GM23338 (cell line): ENCODE data around the gene FETUB. TPM values are rescaled to one million over a fixed set of nuclear protein-coding genes. Genes with fewer than 3 reads are reported as not detected.

ENCODE experiments used
- ATAC-seq: fragments of 200-7000 bp; cut with Tn5 transposase; 3 replicates; pipeline ENCODE4 v1.9.1; 2020
- DNase-seq: peaks from one replicate; pipeline ENCODE4 v3.0.0-alpha.2; 2015; ENCODE audit warnings: low spot score
- H2AFZ ChIP-seq: fragments of 200-600 bp; sonication (generic); 2 replicates; pipeline ENCODE4 v1.8.0; 2016; ENCODE audit warnings: antibody characterized with exemption, mild to moderate bottlenecking, moderate library complexity
- H3F3A ChIP-seq: fragments of 200-600 bp; sonication (generic); replicated peaks from 2 replicates; pipeline ENCODE4 v1.8.0; 2017; ENCODE audit warnings: antibody characterized with exemption, mixed run types, low read depth
- H3K27ac ChIP-seq: fragments of 200-600 bp; sonication (generic); 2 replicates; pipeline ENCODE4 v1.6.1; 2016; ENCODE audit warnings: low read depth
- H3K27me3 ChIP-seq: fragments of 200-600 bp; sonication (generic); 2 replicates; pipeline ENCODE4 v1.8.0; 2016; ENCODE audit warnings: mild to moderate bottlenecking, mixed run types, moderate library complexity; ENCODE audit not compliant: insufficient read depth
- H3K36me3 ChIP-seq: fragments of 200-600 bp; sonication (generic); 2 replicates; pipeline ENCODE4 v1.8.0; 2016; ENCODE audit warnings: mild to moderate bottlenecking; ENCODE audit not compliant: insufficient read depth
- H3K4me1 ChIP-seq: fragments of 200-600 bp; sonication (generic); 2 replicates; pipeline ENCODE4 v1.8.0; 2016; ENCODE audit warnings: mild to moderate bottlenecking, moderate library complexity; ENCODE audit not compliant: insufficient read depth
- H3K4me2 ChIP-seq: fragments of 200-600 bp; sonication (generic); 2 replicates; pipeline ENCODE4 v1.7.1; 2017; ENCODE audit warnings: mixed run types
- H3K4me3 ChIP-seq: fragments of 200-600 bp; sonication (generic); 2 replicates; pipeline ENCODE4 v1.6.1; 2016; ENCODE audit warnings: mixed run types
- H3K79me2 ChIP-seq: fragments of 200-600 bp; sonication (generic); replicated peaks from 2 replicates; pipeline ENCODE4 v1.8.0; 2017; ENCODE audit warnings: mild to moderate bottlenecking; ENCODE audit not compliant: insufficient read depth
- H3K9me2 ChIP-seq: fragments of 200-600 bp; sonication (generic); 2 replicates; pipeline ENCODE4 v1.8.0; 2017; ENCODE audit not compliant: insufficient read depth
- H4K20me1 ChIP-seq: fragments of 200-600 bp; sonication (generic); replicated peaks from 2 replicates; pipeline ENCODE4 v1.8.0; 2017; ENCODE audit warnings: mild to moderate bottlenecking; ENCODE audit not compliant: insufficient read depth
- H3K27ac Mint-ChIP-seq: 2 replicates; pipeline ENCODE4 v1.8.0; 2020; ENCODE audit warnings: inconsistent platforms, mild to moderate bottlenecking, moderate library complexity, mixed read lengths
- H3K27me3 Mint-ChIP-seq: 3 replicates; pipeline ENCODE4 v1.8.0; 2022; ENCODE audit warnings: low read depth, mild to moderate bottlenecking, moderate library complexity, mixed read lengths, inconsistent platforms; ENCODE audit not compliant: insufficient read depth, poor library complexity
- H3K36me3 Mint-ChIP-seq: 3 replicates; pipeline ENCODE4 v1.8.0; 2021; ENCODE audit warnings: low read depth, mild to moderate bottlenecking, inconsistent platforms, moderate library complexity, mixed read lengths
- H3K4me1 Mint-ChIP-seq: 3 replicates; pipeline ENCODE4 v1.8.0; 2020; ENCODE audit warnings: mild to moderate bottlenecking, inconsistent platforms, mixed read lengths
- H3K4me3 Mint-ChIP-seq: 3 replicates; pipeline ENCODE4 v1.8.0; 2021; ENCODE audit warnings: moderate library complexity, mild to moderate bottlenecking, inconsistent platforms, mixed read lengths
- H3K9me3 Mint-ChIP-seq: 3 replicates; pipeline ENCODE4 v1.8.0; 2020; ENCODE audit warnings: moderate library complexity, mild to moderate bottlenecking, inconsistent platforms, mixed read lengths
- CREB1 ChIP-seq: fragments of 250-450 bp; sonication (Bioruptor Pico); IDR thresholded peaks from 2 replicates; pipeline ENCODE4 v1.5.0; 2020; ENCODE audit warnings: low read depth, mild to moderate bottlenecking, moderate library complexity
- CTCF ChIP-seq, 2 experiments: fragments of 200-600 bp in 1 of 2; sonication (generic) in 1 of 2; conservative IDR thresholded peaks; 2 replicates each; pipeline versions ENCODE4 v1.5.1 to v1.6.1; 2016 to 2017; ENCODE audit warnings: antibody characterized with exemption in 2 of 2, low read depth in 2 of 2, mild to moderate bottlenecking in 2 of 2, moderate library complexity in 1 of 2
- ETS1 ChIP-seq: IDR thresholded peaks from 2 replicates; pipeline ENCODE4 v1.6.1; 2016; ENCODE audit warnings: antibody characterized with exemption
- EZH2 ChIP-seq: fragments of 200-600 bp; sonication (generic); IDR thresholded peaks from one replicate; pipeline ENCODE4 v1.8.0; 2017; ENCODE audit warnings: antibody characterized with exemption, mild to moderate bottlenecking, low read depth; ENCODE audit not compliant: unreplicated experiment
- EZH2phosphoT487 ChIP-seq: fragments of 200-600 bp; sonication (generic); IDR thresholded peaks from one replicate; pipeline ENCODE4 v1.8.1; 2018; ENCODE audit warnings: antibody characterized with exemption; ENCODE audit not compliant: unreplicated experiment
- JUNB ChIP-seq: IDR thresholded peaks from one replicate; pipeline ENCODE4 v1.6.1; 2016; ENCODE audit warnings: antibody characterized with exemption; ENCODE audit not compliant: unreplicated experiment
- NANOG ChIP-seq: IDR thresholded peaks from 2 replicates; pipeline ENCODE4 v1.6.1; 2016; ENCODE audit warnings: antibody characterized with exemption, borderline replicate concordance
- POLR2AphosphoS5 ChIP-seq: IDR thresholded peaks from 2 replicates; pipeline ENCODE4 v1.6.1; 2016; ENCODE audit warnings: antibody characterized with exemption, low read depth
- REST ChIP-seq: IDR thresholded peaks from one replicate; pipeline ENCODE4 v1.6.1; 2018; ENCODE audit warnings: antibody characterized with exemption; ENCODE audit not compliant: unreplicated experiment
- STAT1 ChIP-seq: IDR thresholded peaks from one replicate; pipeline ENCODE4 v1.6.1; 2016; ENCODE audit warnings: antibody characterized with exemption; ENCODE audit not compliant: unreplicated experiment
- ZNF114 ChIP-seq: fragments of 250-450 bp; sonication (Bioruptor Pico); IDR thresholded peaks from 2 replicates; pipeline ENCODE4 v1.5.0; 2020; ENCODE audit warnings: mild to moderate bottlenecking, moderate library complexity
- ZNF331 ChIP-seq: fragments of 250-450 bp; sonication (Bioruptor Pico); IDR thresholded peaks from 2 replicates; pipeline ENCODE4 v1.5.0; 2020; ENCODE audit warnings: low read depth, mild to moderate bottlenecking, moderate library complexity
- ZNF462 ChIP-seq: fragments of 250-450 bp; sonication (Bioruptor Pico); IDR thresholded peaks from 2 replicates; pipeline ENCODE4 v1.5.0; 2020; ENCODE audit warnings: mild to moderate bottlenecking, moderate library complexity
- polyA plus RNA-seq: library from polyadenylated mRNA; unstranded; fragments of >200 nt; fragmentation: Nextera tagmentation; extraction: Ambion mirVana; gene quantifications from 2 replicates; pipeline ENCODE4 v1.2.1, GENCODE V29; 2016
- total RNA-seq: library from RNA; depleted of rRNA; stranded (reverse); fragments of >200 nt; shearing (Covaris generic); gene quantifications from 2 replicates; pipeline ENCODE4 v1.2.3, GENCODE V29; 2014

Gene FETUB
- total and polyA plus RNA-seq, 2 experiments from 2014 or later, result 0.26 TPM; not detected in 1

GRCh38 chr3:186648851-186649250, 8.7 kb downstream of the FETUB start:
- Histone ChIP-seq H4K20me1 (no peaks in the 10 kb centered on the region), H3K36me3 (no peaks in the 10 kb centered on the region; the same call in 1 of the 2 replicates), H3K79me2 (no peaks in the 10 kb centered on the region), H3K4me2 (no peak overlapping the region), H2AFZ (0 out of 2 replicates have a peak overlapping the region, but pooled peaks have one; percentile 53), H3K9me2 (no peaks in the 10 kb centered on the region; the same call in 1 of the 2 replicates), H3K27ac (no peak overlapping the region), H3K4me1 (peaks cover 4% of the 10 kb centered on the region; the same call in 1 of the 2 replicates), H3F3A (no peaks in the 10 kb centered on the region), H3K4me3 (no peak overlapping the region), H3K27me3 (no peaks in the 10 kb centered on the region)
- H3K27me3 Mint-ChIP-seq, result peaks cover 4% of the 10 kb centered on the region
- H3K27ac Mint-ChIP-seq, result no peak overlapping the region
- no peak for DNase-seq
- H3K4me1 Mint-ChIP-seq, result peaks cover 6% of the 10 kb centered on the region; the same call in 2 of the 3 replicates
- H3K4me3 Mint-ChIP-seq, result no peak overlapping the region
- no peak for TF ChIP-seq ETS1
- no peak for TF ChIP-seq STAT1
- TF ChIP-seq NANOG, result no peak
- no peak for TF ChIP-seq POLR2AphosphoS5
- no peak for TF ChIP-seq EZH2
- no peak for TF ChIP-seq ZNF331
- no peak for TF ChIP-seq EZH2phosphoT487
- no peak for TF ChIP-seq REST
- TF ChIP-seq ZNF462 (CRISPR knock-in tag), result no peak
- TF ChIP-seq JUNB, result no peak
- TF ChIP-seq CREB1 (CRISPR knock-in tag), result no peak
- TF ChIP-seq CTCF (conservative IDR thresholded peaks at IDR 0.05; ENCODE audit: low read depth in 2 of 2), result no peak
- TF ChIP-seq ZNF114, result no peak
- peaks cover 8% of the 10 kb centered on the region for H3K9me3 Mint-ChIP-seq
- ATAC-seq, result no peak
- H3K36me3 Mint-ChIP-seq, result peaks cover 8% of the 10 kb centered on the region; the same call in 2 of the 3 replicates
